Measurements from ENCODE around the gene PPT2.
A peak's percentile ranks its signal among the peaks of the same experiment; 100 is the strongest.
"Not testable (repeated sequence)": the region's sequence is repeated elsewhere in the genome, so short reads cannot be mapped to it uniquely, and the experiment has no call there.

Gene PPT2

GRCh38 chr6:32127717-32128592 lies 26.0 kb upstream of the PPT2 start, which contains the start of gene ATF6B:
TSS of gene ATF6B (minus strand) at chr6:32128246. CDS start at chr6:32128207, 39 bp downstream.
- DNase-seq = peak; percentile 99

DNA sequence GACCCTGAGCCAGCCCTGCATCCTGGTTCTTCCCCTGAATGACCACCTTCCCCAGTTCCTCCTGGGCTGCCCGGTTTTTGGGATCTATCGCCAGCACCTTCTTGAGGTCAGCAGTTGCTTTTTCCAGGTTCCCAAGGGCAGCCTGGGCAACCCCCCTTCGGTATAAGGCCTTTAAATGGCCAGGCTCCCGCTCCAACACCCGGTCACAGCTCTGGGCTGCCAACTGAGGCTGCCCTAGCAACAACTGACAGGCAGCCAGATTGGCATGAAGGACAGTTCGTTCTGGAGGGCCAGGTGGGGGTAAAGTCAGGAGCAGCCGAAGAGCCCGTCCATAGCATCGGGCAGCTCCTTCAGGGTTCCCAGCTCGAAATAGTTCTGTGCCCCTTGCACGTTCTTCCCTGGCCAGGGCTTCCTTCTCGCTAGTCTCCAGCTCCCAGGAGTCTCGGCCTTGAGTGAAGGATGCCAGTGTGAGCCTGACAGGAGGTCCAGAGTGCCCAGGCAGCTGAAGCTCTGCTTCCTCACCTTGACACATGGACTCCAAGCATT lies 25.1 kb upstream of the PPT2 start:
- DNase-seq = no peak

GRCh38 chr6:32129297-32130088 lies 24.4 kb upstream of the PPT2 start:
- no peak for DNase-seq

DNA sequence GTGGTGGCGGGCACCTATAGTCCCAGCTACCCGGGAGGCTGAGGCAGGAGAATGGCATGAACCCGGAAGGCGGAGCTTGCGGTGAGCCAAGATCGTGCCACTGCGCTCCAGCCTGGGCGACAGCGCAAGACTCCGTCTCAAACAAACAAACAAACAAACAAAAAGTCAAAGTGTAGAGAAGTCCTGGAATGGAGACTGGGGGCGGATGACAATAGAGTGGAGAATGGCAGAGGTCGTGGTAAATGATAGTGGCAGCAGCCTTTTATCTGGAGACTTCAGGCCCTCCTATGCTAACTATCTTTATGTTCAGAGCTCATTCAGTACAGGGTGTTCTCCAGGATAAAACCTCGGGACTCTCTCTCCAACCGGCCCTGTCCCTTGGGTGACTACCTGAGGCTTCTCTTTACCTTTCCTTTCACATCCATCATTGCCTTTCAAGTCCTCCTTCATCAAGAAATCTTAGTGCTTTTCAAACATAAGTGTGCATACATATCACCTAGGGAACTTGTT lies 22.4 kb upstream of the PPT2 start:
- DNase-seq = no peak

DNA sequence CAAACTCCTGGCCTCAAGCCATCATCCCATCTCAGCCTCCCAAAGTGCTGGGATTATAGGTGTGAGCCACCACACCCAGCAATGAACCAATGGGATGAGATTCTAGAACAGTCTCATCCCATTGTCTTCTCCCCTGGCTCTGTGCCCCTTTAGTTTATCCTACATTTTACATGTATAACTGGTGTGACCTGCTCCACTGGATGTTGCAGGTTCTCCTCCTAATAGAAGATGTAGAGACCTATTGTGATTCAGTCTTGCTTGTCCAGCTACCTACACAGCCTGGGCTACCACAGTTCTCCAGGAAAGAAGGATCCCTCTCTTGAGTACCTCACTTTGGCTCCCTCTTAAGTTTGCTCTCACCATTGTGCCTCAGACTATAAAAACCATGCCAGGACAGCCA lies 21.8 kb upstream of the PPT2 start:
- no peak for DNase-seq

DNA sequence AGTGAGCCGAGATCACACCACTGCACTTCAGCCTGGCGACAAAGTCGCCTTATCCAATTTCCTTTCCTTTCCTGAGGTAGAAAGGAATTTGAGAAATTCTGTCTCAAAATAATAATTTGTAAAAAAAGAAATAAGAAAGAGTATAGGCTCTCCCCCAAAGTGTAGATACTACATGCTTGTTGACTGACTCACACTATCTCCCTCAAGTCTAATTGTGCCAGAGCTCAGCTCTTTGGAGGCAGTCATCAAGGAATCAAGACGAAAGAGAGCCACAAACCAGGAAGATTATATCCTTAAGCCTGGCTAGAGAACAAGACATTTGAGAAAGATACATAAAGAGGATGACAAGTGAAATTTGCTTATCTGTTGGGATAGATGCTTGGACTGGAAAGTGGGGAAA lies 20.2 kb upstream of the PPT2 start:
- DNase-seq = no peak

GRCh38 chr6:32137454-32137853 lies 16.5 kb upstream of the PPT2 start:
- DNase-seq = no peak

DNA sequence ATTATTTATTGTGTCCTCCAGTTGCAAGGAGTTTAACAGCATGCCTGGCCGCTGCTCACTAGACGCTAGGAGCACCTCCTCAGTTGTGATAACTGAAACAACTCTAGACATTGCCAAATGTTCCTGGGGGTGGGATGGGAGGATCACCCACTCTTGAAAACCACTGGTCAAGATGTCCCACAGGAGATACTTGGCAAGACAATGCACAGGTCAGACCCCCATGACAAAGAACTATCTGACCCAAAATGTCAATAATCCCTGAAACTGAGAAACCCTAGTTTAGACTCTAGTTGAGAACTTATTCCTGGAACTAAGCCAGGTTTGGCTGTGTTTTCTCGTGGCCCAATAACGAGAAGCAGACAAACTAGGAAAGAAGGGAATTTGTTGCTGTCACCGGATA lies 14.4 kb upstream of the PPT2 start:
- no peak for DNase-seq

DNA sequence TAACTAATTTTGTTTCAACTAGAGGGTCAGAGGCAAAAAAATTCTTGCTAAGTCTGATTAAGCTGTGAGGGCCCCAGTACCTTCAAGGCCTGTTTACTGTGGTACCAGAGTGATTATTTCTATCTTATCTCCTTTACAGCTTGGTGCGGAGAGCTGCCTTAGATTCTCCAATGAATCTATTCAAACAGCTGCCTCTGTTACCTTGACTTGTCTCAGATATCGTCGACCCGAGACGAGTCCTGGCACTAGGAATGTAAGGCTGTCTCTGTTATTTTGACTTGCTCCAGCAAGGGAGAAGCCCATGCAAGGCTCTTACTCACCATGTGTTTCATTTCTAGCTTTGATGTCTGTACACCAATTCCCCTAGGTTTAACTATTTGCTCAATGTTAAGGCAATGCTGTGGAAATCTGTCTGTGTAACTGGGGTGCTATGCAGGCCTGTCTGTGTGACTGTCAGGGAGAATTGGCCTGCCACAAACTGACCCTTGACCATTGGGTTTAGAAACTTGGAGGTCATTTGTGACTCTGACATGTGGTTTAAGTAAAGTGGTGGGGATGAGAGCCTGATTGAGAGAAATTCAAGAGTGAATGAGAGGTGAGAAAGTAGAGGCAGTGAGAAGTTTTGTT lies 13.4 kb upstream of the PPT2 start:
- DNase-seq = no peak

- not testable (repeated sequence) for DNase-seq
These were observed 9.7 kb upstream of the PPT2 start for GRCh38 chr6:32144238-32144637.

DNA sequence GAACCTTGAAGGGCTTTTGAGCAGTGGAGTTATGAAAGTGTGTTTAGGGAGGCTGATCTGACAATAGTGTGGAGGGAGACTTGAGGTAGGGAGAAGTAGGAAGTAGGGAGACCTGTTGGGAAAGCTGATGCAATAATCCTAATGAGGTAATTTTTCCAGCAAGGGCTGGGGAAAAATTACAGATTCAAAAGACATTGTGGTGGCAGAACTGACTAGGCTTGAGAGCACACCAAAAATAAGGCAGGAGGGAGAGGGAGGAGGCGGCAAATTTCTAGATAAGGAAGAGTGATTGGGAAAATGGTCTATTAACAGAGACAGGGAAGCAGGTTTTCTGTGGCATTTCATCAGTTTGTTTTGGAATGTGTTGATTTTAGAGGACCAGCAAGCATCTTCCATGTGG lies 7.7 kb upstream of the PPT2 start:
- no peak for DNase-seq

GRCh38 chr6:32146687-32147086 lies 7.3 kb upstream of the PPT2 start:
- no peak for DNase-seq

DNA sequence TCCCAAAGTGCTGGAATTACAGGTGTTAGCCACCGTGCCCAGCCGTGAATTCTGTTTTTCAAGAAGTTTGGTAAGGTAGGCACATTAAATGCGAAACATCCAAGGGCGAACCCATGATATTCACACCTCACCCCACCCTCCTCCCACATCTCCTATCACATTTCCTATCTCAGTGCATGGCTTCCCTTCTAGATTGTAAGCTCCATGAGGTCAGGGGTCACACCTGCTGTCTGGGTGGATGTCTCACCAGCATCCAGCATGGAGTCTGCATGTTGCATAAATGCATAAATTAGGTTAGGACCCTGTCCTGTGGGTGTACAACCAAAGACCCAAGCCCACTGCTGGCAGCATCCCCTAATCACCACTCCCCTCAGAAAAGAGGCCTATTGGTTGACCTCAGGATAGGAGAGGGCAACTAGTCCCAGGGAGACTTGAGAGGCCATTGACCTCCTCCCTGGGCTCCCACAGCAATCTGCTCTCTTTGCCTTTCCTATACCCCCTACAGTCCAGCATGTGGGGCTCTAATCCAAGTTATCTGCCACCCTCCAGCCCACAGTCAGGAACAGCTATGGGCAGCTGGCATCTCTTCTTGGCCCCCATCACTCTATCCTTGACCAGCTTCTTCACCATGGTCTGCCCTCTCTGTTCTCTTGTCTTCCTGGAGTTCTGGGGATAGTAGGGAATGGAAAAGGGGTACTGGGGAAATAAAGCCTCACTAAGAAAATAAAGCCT lies 6.4 kb upstream of the PPT2 start:
- DNase-seq = no peak

DNA sequence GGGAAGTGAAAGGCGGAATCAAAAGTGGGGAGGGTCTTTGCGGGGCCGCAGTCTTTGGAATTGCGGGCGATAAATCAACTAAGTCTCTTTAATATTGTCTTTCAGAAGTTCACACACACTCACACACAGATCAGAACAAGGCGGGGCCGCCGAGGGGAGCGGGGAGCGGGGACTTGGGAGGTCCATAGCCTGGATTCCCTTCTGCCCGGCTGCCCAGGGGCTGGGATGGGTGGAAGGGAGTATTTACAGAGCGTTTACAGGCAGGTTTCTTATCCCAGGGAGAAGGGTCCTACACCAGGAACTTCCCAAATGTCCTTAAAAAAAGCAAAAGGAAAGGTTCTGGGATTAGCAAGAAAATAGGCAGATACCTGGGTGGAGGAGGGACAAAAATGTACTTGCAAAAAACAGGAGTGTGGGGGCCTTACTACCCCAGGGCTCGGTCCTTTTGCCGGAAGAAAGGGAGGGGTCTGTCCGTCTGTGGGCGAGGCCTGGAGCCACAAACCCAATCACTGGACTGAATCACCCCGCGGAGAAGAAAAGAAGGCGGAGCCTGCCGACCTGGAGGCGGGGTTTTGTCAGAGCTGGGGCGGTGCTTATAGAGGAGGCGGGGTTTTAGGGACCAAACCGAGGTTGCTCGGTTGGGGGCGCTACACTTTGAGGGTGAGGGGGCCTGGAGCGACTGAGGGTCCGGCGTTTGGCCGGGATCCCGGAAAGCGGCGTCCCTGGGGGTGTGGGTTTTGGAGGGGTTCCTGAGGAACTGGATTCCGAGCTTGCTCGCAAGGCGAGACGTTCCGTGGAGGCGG lies 5.5 kb upstream of the PPT2 start:
- DNase-seq = no peak

DNA sequence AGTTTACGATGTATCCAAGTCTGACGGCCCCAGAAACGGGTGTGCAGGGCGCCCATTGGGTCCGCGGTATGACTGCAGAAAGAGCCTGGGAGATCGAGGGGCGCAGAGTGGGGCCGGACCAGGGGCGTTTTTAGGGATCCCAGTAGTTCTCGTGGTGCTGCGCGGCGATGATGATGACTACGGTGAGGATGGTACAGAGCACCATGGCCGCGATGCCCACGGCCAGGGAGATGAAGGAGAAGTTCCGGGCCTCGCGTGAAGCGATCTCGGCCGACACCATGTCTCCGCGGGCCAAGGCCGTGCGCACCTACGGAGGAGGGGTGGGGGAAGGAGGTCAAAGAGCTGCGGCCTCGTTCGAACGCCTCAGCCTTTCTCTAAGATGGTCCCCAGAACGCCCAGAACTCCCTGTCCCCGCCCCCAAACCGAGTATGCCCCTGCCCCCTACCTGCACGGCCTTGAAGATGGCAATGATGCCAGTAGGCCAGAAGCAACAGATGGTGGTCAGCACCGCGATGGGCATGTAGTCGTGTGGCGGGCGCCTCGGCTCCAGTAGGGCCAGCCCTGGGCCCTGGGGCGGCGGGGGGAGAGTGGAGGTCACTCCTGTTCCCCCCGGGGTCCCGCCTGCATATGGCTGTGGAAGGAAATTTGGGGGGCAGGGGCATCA lies 4.7 kb upstream of the PPT2 start:
- no peak for DNase-seq

- DNase-seq = no peak
These were observed 3.7 kb upstream of the PPT2 start for GRCh38 chr6:32149932-32150870.

- DNase-seq = no peak
These were observed 2.6 kb upstream of the PPT2 start for GRCh38 chr6:32151181-32151862.

GRCh38 chr6:32151863-32152768 lies 1.8 kb upstream of the PPT2 start, which contains the start of gene PRRT1:
TSS of gene PRRT1 (minus strand) at chr6:32151939. CDS start at chr6:32151827, 112 bp downstream.
- no peak for DNase-seq
